H1 (cell line): ENCODE results near the gene KCNIP3. TPM values are rescaled to one million over a fixed set of nuclear protein-coding genes. Genes with fewer than 3 reads are reported as not detected.

ENCODE experiments used
- CTCF ChIA-PET: fragments of 300-600 bp; sonication (Branson Sonifier 250); formaldehyde crosslinking; loops from one replicate; lab custom pipeline; 2021; ENCODE audit not compliant: partially characterized antibody; lab: Charles Lee
- POLR2A ChIA-PET: fragments of 300-600 bp; sonication (Branson Sonifier 250); formaldehyde crosslinking; loops from one replicate; lab custom pipeline; 2021; ENCODE audit warnings: inconsistent platforms; ENCODE audit not compliant: partially characterized antibody; lab: Charles Lee
- DNase-seq, 2 experiments: peaks; one replicate each; pipeline versions ENCODE4 v3.0.0 to v3.0.0-alpha.2; 2010 to 2022; ENCODE audit warnings: low spot score in 2 of 2, low read depth in 1 of 2, mixed read lengths in 1 of 2
- FAIRE-seq: peaks from 2 replicates; lab custom pipeline; 2011; peaks lifted over from hg19 to GRCh38; lab: Jason Lieb, UNC
- H2AFZ ChIP-seq: 2 replicates; pipeline ENCODE4 v1.8.1; 2012; ENCODE audit warnings: low read length, inconsistent platforms
- H2AK5ac ChIP-seq: 2 replicates; pipeline ENCODE4 v1.6.1; 2013; ENCODE audit warnings: low read depth, low read length
- H2BK120ac ChIP-seq: replicated peaks from 2 replicates; pipeline ENCODE3; 2013; ENCODE audit warnings: low read depth, low read length, inconsistent platforms
- H2BK12ac ChIP-seq: 2 replicates; pipeline ENCODE4 v1.6.1; 2013; ENCODE audit warnings: low read depth, low read length
- H2BK15ac ChIP-seq: 2 replicates; pipeline ENCODE4 v1.6.1; 2013; ENCODE audit warnings: low read length
- H2BK20ac ChIP-seq: 2 replicates; pipeline ENCODE4 v1.6.1; 2013; ENCODE audit warnings: low read length
- H2BK5ac ChIP-seq: 2 replicates; pipeline ENCODE4 v1.6.1; 2013; ENCODE audit warnings: low read depth, low read length
- H3K14ac ChIP-seq: 2 replicates; pipeline ENCODE4 v1.6.1; 2013; ENCODE audit warnings: inconsistent platforms; ENCODE audit not compliant: insufficient read length
- H3K18ac ChIP-seq: 2 replicates; pipeline ENCODE4 v1.6.1; 2013; ENCODE audit warnings: low read length; ENCODE audit errors: extremely low read depth
- H3K23ac ChIP-seq: 2 replicates; pipeline ENCODE4 v1.6.1; 2013; ENCODE audit warnings: inconsistent platforms; ENCODE audit not compliant: insufficient read length
- H3K23me2 ChIP-seq: 2 replicates; pipeline ENCODE4 v1.6.1; 2013; ENCODE audit warnings: low read depth, low read length
- H3K27ac ChIP-seq: 2 replicates; pipeline ENCODE4 v1.6.1; 2011; ENCODE audit warnings: low read depth, low read length, inconsistent platforms
- H3K27me3 ChIP-seq, 4 experiments: replicated peaks in 1 of 4; 1 replicate in 1 of 4; 2 replicates in 3 of 4; pipeline versions ENCODE4 v1.6.1 to v1.8.1; 2011 to 2013; ENCODE audit warnings: low read length in 3 of 4, mild to moderate bottlenecking in 3 of 4, inconsistent platforms in 2 of 4, mixed read lengths in 2 of 4, moderate library complexity in 1 of 4; ENCODE audit not compliant: control insufficient read depth in 3 of 4, insufficient read depth in 3 of 4; ENCODE audit errors: extremely low read depth in 1 of 4
- H3K36me3 ChIP-seq, 4 experiments: 2 replicates each; pipeline versions ENCODE4 v1.6.1 to v1.8.1; 2011 to 2013; ENCODE audit warnings: mild to moderate bottlenecking in 4 of 4, low read length in 3 of 4, moderate library complexity in 2 of 4, control low read depth in 1 of 4, inconsistent platforms in 1 of 4; ENCODE audit not compliant: insufficient read depth in 4 of 4, control insufficient read depth in 2 of 4
- H3K4ac ChIP-seq: replicated peaks from 2 replicates; pipeline ENCODE3; 2013; ENCODE audit warnings: low read length, low read depth, mixed read lengths, inconsistent platforms; ENCODE audit not compliant: insufficient read length
- H3K4me1 ChIP-seq, 4 experiments: replicated peaks in 1 of 4; 1 replicate in 1 of 4; 2 replicates in 3 of 4; pipeline versions ENCODE4 v1.6.1 to v1.8.1; 2011 to 2013; ENCODE audit warnings: low read length in 3 of 4, inconsistent platforms in 2 of 4, mixed read lengths in 1 of 4; ENCODE audit not compliant: insufficient read depth in 4 of 4, control insufficient read depth in 3 of 4
- H3K4me2 ChIP-seq, 2 experiments: 2 replicates each; pipeline versions ENCODE4 v1.6.1 to v1.8.1; 2011 to 2013; ENCODE audit warnings: low read depth in 2 of 2, low read length in 2 of 2, control low read depth in 1 of 2, inconsistent platforms in 1 of 2, mild to moderate bottlenecking in 1 of 2; ENCODE audit not compliant: insufficient read depth in 1 of 2
- H3K4me3 ChIP-seq, 4 experiments: fragments of 200-600, 300-600 bp in 1 of 4; sonication (generic), shearing (Covaris generic), sonication (Bioruptor Twin) in 1 of 4; 2 replicates each; pipeline versions ENCODE4 v1.5.1 to v1.8.1; 2011 to 2016; ENCODE audit warnings: low read length in 4 of 4, low read depth in 3 of 4, control low read depth in 2 of 4, inconsistent platforms in 2 of 4, mild to moderate bottlenecking in 2 of 4, mixed read lengths in 1 of 4, moderate library complexity in 1 of 4; ENCODE audit not compliant: insufficient read depth in 2 of 4; ENCODE audit errors: extremely low read depth in 1 of 4
- H3K56ac ChIP-seq: replicated peaks from 2 replicates; pipeline ENCODE3; 2013; ENCODE audit warnings: low read depth, mild to moderate bottlenecking, mixed read lengths, low read length, inconsistent platforms; ENCODE audit not compliant: insufficient read length
- H3K79me1 ChIP-seq: 2 replicates; pipeline ENCODE4 v1.6.1; 2013; ENCODE audit warnings: low read depth, low read length, control low read depth
- H3K79me2 ChIP-seq, 2 experiments: 2 replicates each; pipeline versions ENCODE4 v1.6.1 to v1.8.1; 2012 to 2013; ENCODE audit warnings: low read length in 2 of 2, mild to moderate bottlenecking in 2 of 2, inconsistent platforms in 1 of 2; ENCODE audit not compliant: insufficient read depth in 2 of 2, control insufficient read depth in 1 of 2
- H3K9ac ChIP-seq, 4 experiments: replicated peaks in 1 of 4; 1 replicate in 1 of 4; 2 replicates in 3 of 4; pipeline versions ENCODE4 v1.6.1 to v1.8.1; 2011 to 2013; ENCODE audit warnings: low read depth in 3 of 4, low read length in 3 of 4, control low read depth in 2 of 4, mild to moderate bottlenecking in 2 of 4, moderate library complexity in 2 of 4, inconsistent platforms in 1 of 4; ENCODE audit errors: extremely low read depth in 1 of 4
- H3K9me3 ChIP-seq, 2 experiments: 2 replicates each; pipeline versions ENCODE4 v1.6.1 to v1.8.1; 2012 to 2013; ENCODE audit warnings: mild to moderate bottlenecking in 2 of 2, moderate library complexity in 2 of 2, control low read depth in 1 of 2, inconsistent platforms in 1 of 2, low read depth in 1 of 2, low read length in 1 of 2, mixed read lengths in 1 of 2; ENCODE audit not compliant: insufficient read depth in 2 of 2
- H4K20me1 ChIP-seq, 2 experiments: replicated peaks in 1 of 2; 2 replicates each; pipeline versions ENCODE3 to v1.8.1; 2011 to 2013; ENCODE audit warnings: inconsistent platforms in 2 of 2, low read length in 2 of 2, mild to moderate bottlenecking in 1 of 2; ENCODE audit not compliant: insufficient read depth in 2 of 2, control insufficient read depth in 1 of 2
- H4K5ac ChIP-seq: 2 replicates; pipeline ENCODE4 v1.6.1; 2013; ENCODE audit warnings: low read length, low read depth, mixed read lengths, inconsistent platforms; ENCODE audit not compliant: insufficient read length
- H4K8ac ChIP-seq: 2 replicates; pipeline ENCODE4 v1.8.0; 2013; ENCODE audit warnings: mild to moderate bottlenecking, moderate library complexity, low read length, inconsistent platforms; ENCODE audit not compliant: insufficient read depth; ENCODE audit errors: extremely low read depth
- H4K91ac ChIP-seq: replicated peaks from 2 replicates; pipeline ENCODE3; 2013; ENCODE audit warnings: low read length, mixed read lengths, inconsistent platforms; ENCODE audit not compliant: insufficient read length
- CREB1 ChIP-seq: IDR thresholded peaks from 2 replicates; pipeline ENCODE4 v1.6.1; 2012; ENCODE audit warnings: inconsistent platforms
- GABPA ChIP-seq: IDR thresholded peaks from 2 replicates; pipeline ENCODE4 v1.6.1; 2011; ENCODE audit warnings: mild to moderate bottlenecking, low read length, moderate library complexity, borderline replicate concordance; ENCODE audit not compliant: insufficient read depth
- HDAC6 ChIP-seq: IDR thresholded peaks from one replicate; pipeline ENCODE4 v1.7.1; 2012; ENCODE audit warnings: low read depth, mild to moderate bottlenecking, inconsistent platforms, low read length, moderate library complexity
- WGBS, 2 experiments: shearing (Covaris generic) in 1 of 2; methylation state at CpG; one replicate each; pipeline versions ENCODE4 v1.1.6 to v1.1.7; 2013 to 2015; ENCODE audit warnings: low lambda C conversion rate in 2 of 2, mixed read lengths in 2 of 2, inconsistent platforms in 1 of 2, low coverage in 1 of 2, missing lambda C conversion rate in 1 of 2; ENCODE audit not compliant: insufficient replicate concordance in 2 of 2, insufficient coverage in 1 of 2, insufficient read length in 1 of 2; ENCODE audit errors: extremely low coverage in 1 of 2, missing lambda C conversion rate in 1 of 2; 5-methylcytosine and 5-hydroxymethylcytosine counted together
- polyA plus RNA-seq, 7 experiments: library from polyadenylated mRNA; depleted of rRNA in 3 of 7; stranded (reverse) in 5 of 7; unstranded in 2 of 7; fragments of >200 nt in 5 of 7; fragments of 200-250 nt in 2 of 7; gene quantifications; 1 replicate in 5 of 7; 2 replicates in 1 of 7; 4 replicates in 1 of 7; pipeline versions ENCODE4 v1.2.1 to v1.2.3, GENCODE V29; 2011 to 2013; ENCODE audit warnings: missing spikeins in 2 of 7, mixed read lengths in 2 of 7
- total RNA-seq: library from RNA; stranded (reverse); fragmentation: NEBNext Ultra II Directional; extraction: Animal tissue kit (Norgen Biotek cat#: 25700); gene quantifications from 2 replicates; pipeline ENCODE4 v1.2.1, GENCODE V29; 2021
- TF ChIP-seq, protein P1 (sequence below), 3 experiments: IDR thresholded peaks; 1 replicate in 2 of 3; 2 replicates in 1 of 3; pipeline versions ENCODE4 v1.5.1 to v1.6.1; 2011; ENCODE audit warnings: low read length in 3 of 3, mild to moderate bottlenecking in 3 of 3, inconsistent platforms in 2 of 3, low read depth in 1 of 3, moderate library complexity in 1 of 3; ENCODE audit not compliant: insufficient read depth in 1 of 3; ENCODE audit errors: control extremely low read depth in 1 of 3

The KCNIP3 gene
- total and polyA plus RNA-seq, 2 of the 8 experiments (the other 6 are each of a cell fraction or from before 2014, with no cell fraction given) = 0.33 to 1.9 TPM

DNA sequence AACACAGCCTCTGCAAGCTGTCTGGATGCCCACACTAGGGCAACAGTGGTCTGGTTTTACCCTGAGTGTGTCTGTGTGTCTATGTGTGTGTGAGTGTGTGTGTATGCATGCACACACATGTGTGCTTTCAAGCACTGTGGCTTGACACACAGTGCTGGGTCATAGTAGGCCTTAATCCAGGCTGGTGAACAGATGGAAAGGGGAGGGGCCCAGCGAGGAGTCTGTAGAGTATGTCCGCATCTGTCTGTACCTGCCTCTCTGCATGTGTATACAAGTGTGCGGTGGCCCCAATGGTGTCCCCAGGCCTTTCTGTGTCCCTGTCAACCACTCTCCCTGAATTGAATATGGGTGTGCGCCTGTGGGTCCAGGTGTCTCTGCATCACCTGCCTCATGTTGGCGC is 9.3 kb upstream of the KCNIP3 start:
- CTCF ChIA-PET = interaction anchor here (0.8 kb wide), 1 partner anchor 17 kb away, joined by 3 read pairs; no protein-coding TSS in a partner anchor
- Histone ChIP-seq H2BK12ac (no peak overlapping the region), H3K4me3 (no peak overlapping the region)

More for the DNA sequence above, 9.3 kb upstream of the KCNIP3 start:
- Histone ChIP-seq H3K9me3 (peaks cover 53 to 94% of the 10 kb centered on the region in 2 experiments; a peak in 3 of 4 replicates), H3K79me2 (no peaks in the 10 kb centered on the region), H3K4me1 (no peaks in the 10 kb centered on the region; a peak in 1 of 7 replicates), H3K4me2 (no peak overlapping the region), H3K79me1 (no peaks in the 10 kb centered on the region), H3K18ac (no peak overlapping the region), H3K9ac (no peak overlapping the region), H2BK15ac (no peak overlapping the region), H3K14ac (no peak overlapping the region), H3K23ac (no peak overlapping the region), H2BK20ac (no peak overlapping the region), H4K91ac (no peak overlapping the region), H4K5ac (no peak overlapping the region), H3K4ac (no peak overlapping the region), H3K27ac (no peak overlapping the region), H2BK120ac (no peak overlapping the region), H3K27me3 (no peaks in the 10 kb centered on the region), H2BK5ac (no peak overlapping the region), H2AK5ac (no peak overlapping the region), H3K36me3 (no peaks in the 10 kb centered on the region), H3K56ac (no peak overlapping the region), H4K20me1 (no peaks in the 10 kb centered on the region), H4K8ac (peak overlapping the region; percentile 51; the same call in 1 of the 2 replicates), H3K23me2 (no peaks in the 10 kb centered on the region), H2AFZ (no peak overlapping the region)
- POLR2A ChIA-PET = no interaction called here
- 92% methylated on average over 5 of the region's 5 CpGs; no CpG with 5 or more reads in 1 of the 2 experiments for WGBS, 2 experiments
- FAIRE-seq (no peak), DNase-seq (no peak)
- TF ChIP-seq, protein P1, sequence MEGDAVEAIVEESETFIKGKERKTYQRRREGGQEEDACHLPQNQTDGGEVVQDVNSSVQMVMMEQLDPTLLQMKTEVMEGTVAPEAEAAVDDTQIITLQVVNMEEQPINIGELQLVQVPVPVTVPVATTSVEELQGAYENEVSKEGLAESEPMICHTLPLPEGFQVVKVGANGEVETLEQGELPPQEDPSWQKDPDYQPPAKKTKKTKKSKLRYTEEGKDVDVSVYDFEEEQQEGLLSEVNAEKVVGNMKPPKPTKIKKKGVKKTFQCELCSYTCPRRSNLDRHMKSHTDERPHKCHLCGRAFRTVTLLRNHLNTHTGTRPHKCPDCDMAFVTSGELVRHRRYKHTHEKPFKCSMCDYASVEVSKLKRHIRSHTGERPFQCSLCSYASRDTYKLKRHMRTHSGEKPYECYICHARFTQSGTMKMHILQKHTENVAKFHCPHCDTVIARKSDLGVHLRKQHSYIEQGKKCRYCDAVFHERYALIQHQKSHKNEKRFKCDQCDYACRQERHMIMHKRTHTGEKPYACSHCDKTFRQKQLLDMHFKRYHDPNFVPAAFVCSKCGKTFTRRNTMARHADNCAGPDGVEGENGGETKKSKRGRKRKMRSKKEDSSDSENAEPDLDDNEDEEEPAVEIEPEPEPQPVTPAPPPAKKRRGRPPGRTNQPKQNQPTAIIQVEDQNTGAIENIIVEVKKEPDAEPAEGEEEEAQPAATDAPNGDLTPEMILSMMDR (IDR thresholded peaks at IDR 0.05; ENCODE audit: control extremely low read depth in 1 of 3, insufficient read depth in 1 of 3, low read depth in 1 of 3, low read length in 3 of 3) = no peak
- TF ChIP-seq HDAC6 = no peak
- no peak for TF ChIP-seq GABPA
- no peak for TF ChIP-seq CREB1
